A549 (cell line): Measurements from ENCODE around the gene MEGF10. TPM values are rescaled to one million over a fixed set of nuclear protein-coding genes. Genes with fewer than 3 reads are reported as not detected.

Source experiments
- ATAC-seq, 2 experiments: fragments of 200-7000 bp in 1 of 2; fragments of >200 bp in 1 of 2; cut with Nextera tagmentation in 1 of 2; cut with Tn5 transposase in 1 of 2; 3 replicates each; pipeline versions ENCODE4 v1.8.0 to v1.9.1; 2018 to 2020; ENCODE audit warnings: mild to moderate bottlenecking in 1 of 2, moderate library complexity in 1 of 2
- CTCF ChIA-PET: fragments of 300-600 bp; sonication (Branson Sonifier 250); formaldehyde crosslinking; extraction: SDS; loops from one replicate; lab custom pipeline; 2021; ENCODE audit warnings: antibody characterized with exemption, inconsistent platforms; lab: Yijun Ruan, JAX
- POLR2A ChIA-PET: fragments of 350-600 bp; formaldehyde crosslinking; extraction: SDS; loops from one replicate; lab custom pipeline; 2021; ENCODE audit warnings: antibody characterized with exemption, inconsistent platforms; lab: Yijun Ruan, JAX
- DNase-seq, 2 experiments: peaks; one replicate each; pipeline versions ENCODE4 v3.0.0 to v3.0.0-alpha.2; 2011 to 2016; ENCODE audit warnings: low read depth in 1 of 2, low spot score in 1 of 2
- FAIRE-seq: peaks from 2 replicates; lab custom pipeline; 2011; peaks lifted over from hg19 to GRCh38; lab: Jason Lieb, UNC
- H3K27ac ChIP-seq, 2 experiments: fragments of >200 bp; sonication (Bioruptor Twin); formaldehyde crosslinking; 3 replicates each; pipeline ENCODE4 v1.5.1; 2016 to 2017
- H3K4me1 ChIP-seq: fragments of >200 bp; sonication (Bioruptor Twin); formaldehyde crosslinking; 3 replicates; pipeline ENCODE4 v1.6.1; 2016
- H3K4me2 ChIP-seq: fragments of >200 bp; sonication (Bioruptor Twin); formaldehyde crosslinking; 3 replicates; pipeline ENCODE4 v1.6.1; 2016
- H3K4me3 ChIP-seq: fragments of >200 bp; sonication (Bioruptor Twin); formaldehyde crosslinking; 3 replicates; pipeline ENCODE4 v1.5.1; 2016
- H3K9me3 ChIP-seq: fragments of >200 bp; sonication (Bioruptor Twin); formaldehyde crosslinking; 3 replicates; pipeline ENCODE4 v1.6.1; 2016
- BHLHE40 ChIP-seq: IDR thresholded peaks from 2 replicates; pipeline ENCODE4 v1.6.1; 2012; ENCODE audit warnings: low read depth, low read length, inconsistent platforms
- CBX8 ChIP-seq: fragments of 200-600 bp; sonication (generic); IDR thresholded peaks from 2 replicates; pipeline ENCODE4 v1.6.1; 2016
- CEBPB ChIP-seq, 2 experiments: fragments of >200 bp in 1 of 2; sonication (Bioruptor Twin) in 1 of 2; formaldehyde crosslinking in 1 of 2; IDR thresholded peaks; 2 replicates each; pipeline ENCODE4 v1.6.1; 2012 to 2016
- EHF ChIP-seq: fragments of 250-450 bp; sonication (Bioruptor Pico); IDR thresholded peaks from 2 replicates; pipeline ENCODE4 v1.5.0; 2020; ENCODE audit warnings: mild to moderate bottlenecking
- EP300 ChIP-seq, 2 experiments: fragments of >200 bp; sonication (Bioruptor Twin); formaldehyde crosslinking; IDR thresholded peaks; 2 replicates in 1 of 2; 3 replicates in 1 of 2; pipeline ENCODE4 v1.6.1; 2016 to 2017
- FOXS1 ChIP-seq: fragments of 250-450 bp; sonication (Bioruptor Pico); IDR thresholded peaks from 2 replicates; pipeline ENCODE4 v1.5.0; 2020; ENCODE audit warnings: mild to moderate bottlenecking, moderate library complexity
- GATA3 ChIP-seq: IDR thresholded peaks from 2 replicates; pipeline ENCODE4 v1.6.1; 2012; ENCODE audit warnings: borderline replicate concordance
- HDAC2 ChIP-seq: fragments of 200-600 bp; sonication (generic); IDR thresholded peaks from 2 replicates; pipeline ENCODE4 v1.6.1; 2016
- HOXA7 ChIP-seq: fragments of 250-450 bp; sonication (Bioruptor Pico); IDR thresholded peaks from 2 replicates; pipeline ENCODE4 v1.5.0; 2020; ENCODE audit warnings: mild to moderate bottlenecking, moderate library complexity
- JUN ChIP-seq, 2 experiments: fragments of >200 bp; sonication (Bioruptor Twin); formaldehyde crosslinking; IDR thresholded peaks; 2 replicates in 1 of 2; 3 replicates in 1 of 2; pipeline ENCODE4 v1.6.1; 2016 to 2017
- JUNB ChIP-seq: fragments of >200 bp; sonication (Bioruptor Twin); formaldehyde crosslinking; IDR thresholded peaks from 2 replicates; pipeline ENCODE4 v1.6.1; 2016
- KDM5A ChIP-seq: fragments of 200-600 bp; sonication (generic); IDR thresholded peaks from 2 replicates; pipeline ENCODE4 v1.6.1; 2016; ENCODE audit warnings: antibody characterized with exemption, mild to moderate bottlenecking
- MAFK ChIP-seq: fragments of 450-650 bp; IDR thresholded peaks from 2 replicates; pipeline ENCODE4 v1.6.1; 2014; ENCODE audit not compliant: partially characterized antibody
- NFE2L2 ChIP-seq: fragments of 150-350 bp; conservative IDR thresholded peaks from 2 replicates; pipeline ENCODE4 v1.6.1; 2014; ENCODE audit warnings: low read length
- NPAS2 ChIP-seq: fragments of 250-450 bp; sonication (Bioruptor Pico); IDR thresholded peaks from 2 replicates; pipeline ENCODE4 v1.8.0; 2022; ENCODE audit warnings: mild to moderate bottlenecking, moderate library complexity, borderline replicate concordance
- PBX3 ChIP-seq: IDR thresholded peaks from 2 replicates; pipeline ENCODE4 v1.6.1; 2012
- PHF8 ChIP-seq: fragments of 200-600 bp; sonication (generic); IDR thresholded peaks from 2 replicates; pipeline ENCODE4 v1.6.1; 2016; ENCODE audit warnings: low read depth, mild to moderate bottlenecking, antibody characterized with exemption, moderate library complexity, borderline replicate concordance
- RAD21 ChIP-seq, 2 experiments: fragments of >200 bp in 1 of 2; sonication (Bioruptor Twin) in 1 of 2; formaldehyde crosslinking in 1 of 2; IDR thresholded peaks in 1 of 2; conservative IDR thresholded peaks in 1 of 2; 2 replicates in 1 of 2; 3 replicates in 1 of 2; pipeline ENCODE4 v1.6.1; 2012 to 2018; ENCODE audit warnings: inconsistent platforms in 1 of 2
- RCOR1 ChIP-seq: fragments of 150-350 bp; IDR thresholded peaks from 2 replicates; pipeline ENCODE4 v1.6.1; 2014; ENCODE audit warnings: antibody characterized with exemption, low read length, low read depth
- RNF2 ChIP-seq: fragments of 200-600 bp; sonication (generic); IDR thresholded peaks from 2 replicates; pipeline ENCODE4 v1.6.1; 2016; ENCODE audit warnings: low read depth, mild to moderate bottlenecking, antibody characterized with exemption, moderate library complexity, borderline replicate concordance
- SMC3 ChIP-seq: fragments of >200 bp; sonication (Bioruptor Twin); formaldehyde crosslinking; IDR thresholded peaks from 3 replicates; pipeline ENCODE4 v1.6.1; 2018; ENCODE audit warnings: inconsistent platforms
- SREBF2 ChIP-seq: fragments of 450-650 bp; IDR thresholded peaks from 2 replicates; pipeline ENCODE4 v1.6.1; 2014; ENCODE audit warnings: mild to moderate bottlenecking, moderate library complexity
- USF2 ChIP-seq: fragments of 450-650 bp; IDR thresholded peaks from 2 replicates; pipeline ENCODE4 v1.6.1; 2014; ENCODE audit warnings: antibody characterized with exemption
- ZFP36 ChIP-seq: fragments of 450-650 bp; IDR thresholded peaks from 2 replicates; pipeline ENCODE4 v1.6.1; 2014; ENCODE audit warnings: borderline replicate concordance; ENCODE audit not compliant: partially characterized antibody
- WGBS: methylation state at CpG from one replicate; pipeline ENCODE4 v1.1.6; 2017; ENCODE audit errors: missing lambda C conversion rate; 5-methylcytosine and 5-hydroxymethylcytosine counted together
- polyA plus RNA-seq, 4 experiments: library from polyadenylated mRNA; depleted of rRNA in 3 of 4; stranded (reverse); fragments of >200 nt; fragmentation: RNase III in 1 of 4; extraction: RNeasy Plus Mini Kit Qiagen cat#74134 plus additional on column Dnase treatment in 1 of 4; gene quantifications; 2 replicates in 3 of 4; 3 replicates in 1 of 4; pipeline ENCODE4 v1.2.3, GENCODE V29; 2011 to 2017

MEGF10 gene
- polyA plus RNA-seq, 2 of the 4 experiments (the other 2 are of a cell fraction) = 0.01 TPM; not detected in 1

- TF ChIP-seq HOXA7 (CRISPR knock-in tag) (no peak), EP300 (IDR thresholded peaks at IDR 0.05) (no peak)
- TF ChIP-seq, all 56 proteins: peak for 0
Observed at GRCh38 chr5:127281609-127282008, 9.0 kb upstream of the MEGF10 start (continued).

- no peak overlapping the region for H3K4me2 ChIP-seq
Observed at GRCh38 chr5:127288676-127289075, 1.9 kb upstream of the MEGF10 start.

GRCh38 chr5:127290946-127291693 lies 524 bp downstream of the MEGF10 start:
- H3K4me2 ChIP-seq = peak overlapping the region; percentile 72
- no peak overlapping the region for H3K27ac ChIP-seq
- WGBS = 42% methylated on average over 28 of the region's 28 CpGs
- H3K4me3 ChIP-seq = peak overlapping the region; percentile 34; the same call in 2 of the 3 replicates
- ATAC-seq (no peak; a peak in 1 of 6 replicates), DNase-seq (no peak), FAIRE-seq (no peak)
- no peaks in the 10 kb centered on the region for H3K9me3 ChIP-seq
- no peak for TF ChIP-seq SREBF2
- TF ChIP-seq PBX3 = no peak
- no peak for TF ChIP-seq CBX8
- no peak for TF ChIP-seq EHF (CRISPR knock-in tag)
- no peak for TF ChIP-seq NPAS2 (CRISPR knock-in tag)
- TF ChIP-seq HOXA7 (CRISPR knock-in tag) = no peak
- TF ChIP-seq PHF8 = no peak
- no peak for TF ChIP-seq RAD21 (conservative IDR thresholded peaks at IDR 0.05 in 1 of 2, IDR thresholded peaks at IDR 0.05 in 1 of 2)
- no peak for TF ChIP-seq BHLHE40
- no peak for TF ChIP-seq RNF2
- no peak for TF ChIP-seq MAFK
- no peak for TF ChIP-seq USF2
- no peak for TF ChIP-seq JUNB
- TF ChIP-seq, all 56 proteins: peak for 0
- ChIA-PET CTCF (interaction anchor here (1.2 kb wide), 1 partner anchor 203 kb away, joined by 3 read pairs; no protein-coding TSS in a partner anchor), POLR2A (no interaction called here)
- H3K4me1 ChIP-seq = no peaks in the 10 kb centered on the region

More at GRCh38 chr5:127288676-127289075, 1.9 kb upstream of the MEGF10 start:
- TF ChIP-seq FOXS1 (CRISPR knock-in tag) = no peak
- TF ChIP-seq EHF (CRISPR knock-in tag) = no peak
- no peak for TF ChIP-seq NFE2L2
- no peak for TF ChIP-seq NPAS2 (CRISPR knock-in tag)
- TF ChIP-seq PHF8 = no peak
- no peak for TF ChIP-seq CEBPB (IDR thresholded peaks at IDR 0.05)
- TF ChIP-seq KDM5A = no peak
- TF ChIP-seq JUN (IDR thresholded peaks at IDR 0.05) = no peak
- TF ChIP-seq HDAC2 = no peak
- no peak for TF ChIP-seq RCOR1
- TF ChIP-seq SMC3 = no peak
- TF ChIP-seq GATA3 = no peak
- TF ChIP-seq ZFP36 = no peak
- TF ChIP-seq, all 56 proteins: peak for 0
- FAIRE-seq = no peak
- DNase-seq = no peak
- H3K27ac ChIP-seq = no peak overlapping the region
- ChIA-PET POLR2A (no interaction called here), CTCF (interaction anchor here (1.2 to 2.2 kb wide), 6 partner anchors 12 to 226 kb away, joined by 3 to 15 read pairs (median 4); no protein-coding TSS in a partner anchor)
- no peaks in the 10 kb centered on the region for H3K4me1 ChIP-seq
- H3K9me3 ChIP-seq = no peaks in the 10 kb centered on the region
- no peak overlapping the region for H3K4me3 ChIP-seq
- 25% methylated on average over 1 of the region's 1 CpG for WGBS
- ATAC-seq = no peak
